HG03175 (cell line): ENCODE results near the gene CACNB4.

Experiments
- ATAC-seq: cut with Tn5 transposase; IDR thresholded peaks from one replicate; pipeline ENCODE4 v1.9.1; 2021; ENCODE audit warnings: mild to moderate bottlenecking, moderate library complexity; ENCODE audit not compliant: unreplicated experiment

CACNB4 gene

GRCh38 chr2:151837926-151838325 is 260.9 kb downstream of the CACNB4 start:
- no peak for ATAC-seq

GRCh38 chr2:151833984-151834383 is 264.9 kb downstream of the CACNB4 start:
- peak; percentile 68 for ATAC-seq

- ATAC-seq = no peak
These were observed 267.9 kb downstream of the CACNB4 start for GRCh38 chr2:151830961-151831360.

GRCh38 chr2:151828890-151829324 is 269.9 kb downstream of the CACNB4 start:
- ATAC-seq = no peak

GRCh38 chr2:151828143-151828889 is 270.5 kb downstream of the CACNB4 start, which contains the start of gene ARL5A:
ARL5A (minus strand) TSS chr2:151828421; CDS start chr2:151828176, 245 bp downstream.
- ATAC-seq = peak; percentile 96

- ATAC-seq = peak; percentile 28
These were observed 271.2 kb downstream of the CACNB4 start for GRCh38 chr2:151827564-151828142.

GRCh38 chr2:151826737-151827157 is 272.1 kb downstream of the CACNB4 start:
- ATAC-seq = no peak

- ATAC-seq = no peak
These were observed 274.0 kb downstream of the CACNB4 start for GRCh38 chr2:151824886-151825285.

- no peak for ATAC-seq
These were observed 275.2 kb downstream of the CACNB4 start for GRCh38 chr2:151823651-151824050.

- ATAC-seq = peak; percentile 70
These were observed 278.9 kb downstream of the CACNB4 start for GRCh38 chr2:151819920-151820319.

- no peak for ATAC-seq
These were observed 280.9 kb downstream of the CACNB4 start for GRCh38 chr2:151817929-151818328.

- no peak for ATAC-seq
These were observed 282.0 kb downstream of the CACNB4 start for GRCh38 chr2:151816843-151817242.

- ATAC-seq = no peak
These were observed 282.9 kb downstream of the CACNB4 start for GRCh38 chr2:151815821-151816489.

GRCh38 chr2:151810489-151810888 is 288.4 kb downstream of the CACNB4 start:
- no peak for ATAC-seq

GRCh38 chr2:151809073-151809383 is 289.8 kb downstream of the CACNB4 start:
- ATAC-seq = no peak

GRCh38 chr2:151808258-151809072 is 290.4 kb downstream of the CACNB4 start:
- no peak for ATAC-seq

GRCh38 chr2:151805961-151806360 is 292.9 kb downstream of the CACNB4 start:
- no peak for ATAC-seq

GRCh38 chr2:151805343-151805742 is 293.5 kb downstream of the CACNB4 start:
- ATAC-seq = no peak

- ATAC-seq = no peak
These were observed 295.0 kb downstream of the CACNB4 start for GRCh38 chr2:151803811-151804210.

GRCh38 chr2:151802315-151802714 is 296.5 kb downstream of the CACNB4 start:
- no peak for ATAC-seq

- no peak for ATAC-seq
These were observed 299.0 kb downstream of the CACNB4 start for GRCh38 chr2:151799886-151800292.
